SW 1271 (cell line): ENCODE results near the gene SIGLEC1.
A peak's percentile ranks its signal among the peaks of the same experiment; 100 is the strongest.

Experiments used
- DNase-seq, 2 experiments: peaks; one replicate each; lab custom pipeline; 2025; lab: John Stamatoyannopoulos, UW

SIGLEC1 gene

DNA sequence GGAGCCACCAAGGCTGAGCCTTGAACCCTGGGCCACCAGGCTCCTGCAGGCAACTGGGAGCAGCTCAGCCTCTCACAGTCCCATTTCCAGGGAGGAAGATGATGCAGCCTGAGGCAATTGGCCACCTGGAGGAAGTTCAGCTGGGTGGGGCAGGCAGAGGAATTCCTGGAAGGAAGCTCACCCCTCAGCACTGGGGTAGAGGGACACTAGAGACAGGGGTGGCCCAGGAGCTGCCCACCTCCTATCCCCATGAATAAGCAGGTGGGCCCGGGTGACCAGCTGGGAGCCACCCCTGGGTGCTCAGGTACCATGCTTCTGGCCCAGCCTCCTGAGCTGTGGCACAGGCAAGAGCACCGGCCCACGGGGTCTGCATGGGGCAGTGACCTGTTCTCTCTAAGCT, 16.5 kb upstream of the SIGLEC1 start:
- DNase-seq = no peak

DNA sequence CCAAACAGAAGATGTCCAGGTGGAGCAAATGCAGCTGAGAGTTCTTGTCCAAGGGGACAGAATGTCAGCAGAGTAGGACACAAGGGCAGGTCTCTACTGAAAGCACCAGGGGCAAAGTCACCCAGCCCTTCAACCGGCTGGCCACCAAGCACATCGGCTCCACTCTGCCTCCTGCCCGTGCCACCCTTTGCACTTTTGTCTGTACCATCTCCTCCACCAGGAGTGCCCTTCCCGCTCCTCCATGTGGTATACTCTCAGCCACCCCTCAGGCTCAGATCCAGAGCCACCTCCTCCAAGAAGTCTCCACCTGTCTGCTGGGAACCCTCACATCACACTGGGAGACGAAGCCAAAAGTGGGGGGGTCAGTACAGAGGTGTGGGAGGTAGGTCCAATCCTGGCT, 16.0 kb upstream of the SIGLEC1 start:
- DNase-seq = no peak

DNA sequence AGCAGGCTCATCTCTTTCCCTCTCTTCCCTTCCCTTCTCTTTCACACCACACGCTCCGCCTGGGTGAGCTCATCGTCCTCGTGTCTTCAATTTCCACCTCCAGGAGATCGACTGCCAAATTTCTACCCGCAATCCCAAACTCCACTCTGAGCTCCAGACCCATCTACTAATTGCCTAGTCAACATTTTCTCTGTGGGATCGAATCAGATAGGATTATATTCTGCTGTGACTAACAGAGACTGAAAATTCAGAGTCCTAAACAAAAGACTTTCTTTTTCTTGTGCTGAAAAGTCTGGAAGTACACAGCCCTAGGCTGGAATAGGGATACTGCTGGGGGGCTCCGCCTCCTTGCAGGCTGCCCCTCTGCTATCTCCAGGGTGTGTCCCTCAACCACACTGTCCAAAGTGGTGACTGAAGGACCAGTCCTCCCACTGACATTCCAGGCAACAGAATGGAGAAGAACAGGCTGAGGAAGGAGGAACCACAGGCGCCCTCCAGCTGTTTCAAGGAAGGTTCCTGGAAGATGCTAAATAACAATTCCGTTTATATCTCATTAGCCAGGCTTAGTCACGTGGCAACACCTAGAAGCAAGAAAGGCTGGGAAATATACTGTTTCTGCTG, 15.1 kb upstream of the SIGLEC1 start:
- no peak for DNase-seq

DNA sequence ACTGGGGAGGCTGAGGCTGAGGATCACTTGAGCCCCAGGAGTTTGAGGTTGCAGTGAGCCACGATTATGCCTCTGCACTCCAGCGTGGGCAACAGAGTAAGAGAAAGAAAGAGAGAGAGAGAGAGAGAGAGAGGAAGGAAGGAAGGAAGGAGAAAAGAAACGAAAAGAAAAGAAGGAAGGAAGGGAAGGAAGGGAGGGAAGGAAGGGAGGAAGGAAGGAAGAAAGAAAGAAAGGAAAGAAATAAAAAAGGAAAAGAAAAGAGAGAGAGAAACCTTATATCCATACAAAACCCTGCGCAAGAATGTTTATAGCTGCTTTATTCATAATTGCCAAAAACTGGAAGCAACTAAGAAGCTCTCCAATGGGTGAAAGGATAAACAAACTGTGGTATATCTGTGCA, 12.0 kb upstream of the SIGLEC1 start:
- DNase-seq = no peak

DNA sequence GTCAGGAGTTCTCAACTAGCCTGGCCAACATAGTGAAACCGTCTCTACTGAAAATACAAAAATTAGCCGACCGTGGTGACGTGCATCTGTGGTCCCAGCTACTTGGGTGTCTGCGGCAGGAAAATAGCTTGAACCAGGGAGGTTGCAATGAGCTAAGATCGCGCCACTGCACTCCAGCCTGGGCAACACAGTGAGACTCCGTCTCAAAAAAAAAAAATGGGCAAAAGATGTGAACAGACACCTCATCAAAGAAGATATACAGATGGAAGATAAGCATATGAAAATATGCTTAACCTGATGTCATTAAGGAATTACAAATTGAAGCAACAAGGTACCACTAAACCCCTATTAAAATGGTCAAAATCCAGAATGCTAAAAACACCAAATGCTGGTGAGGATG, 10.9 kb upstream of the SIGLEC1 start:
- no peak for DNase-seq

- DNase-seq = no peak
Observed at GRCh38 chr20:3721912-3722311, 9.5 kb upstream of the SIGLEC1 start.

- DNase-seq = no peak
Observed at GRCh38 chr20:3720626-3721025, 8.2 kb upstream of the SIGLEC1 start.

- DNase-seq = no peak
Observed at GRCh38 chr20:3720068-3720467, 7.7 kb upstream of the SIGLEC1 start.

DNA sequence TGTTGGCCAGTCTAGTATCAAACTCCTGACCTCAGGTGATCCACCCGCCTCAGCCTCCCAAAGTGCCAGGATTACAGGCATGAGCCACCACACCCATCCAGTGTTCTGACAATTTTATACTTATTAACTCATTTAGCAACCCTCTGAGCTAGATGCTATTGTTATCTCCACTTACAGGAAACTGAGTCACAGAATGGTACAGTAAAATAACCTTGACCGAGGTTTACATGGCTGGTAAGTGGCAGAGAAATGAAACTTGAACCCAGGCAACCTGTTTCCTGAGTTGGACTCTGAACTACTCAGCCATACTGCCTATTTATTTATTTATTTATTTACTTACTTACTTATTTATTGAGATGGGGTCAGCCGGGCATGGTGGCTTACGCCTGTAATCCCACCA, 6.6 kb upstream of the SIGLEC1 start:
- no peak for DNase-seq

DNA sequence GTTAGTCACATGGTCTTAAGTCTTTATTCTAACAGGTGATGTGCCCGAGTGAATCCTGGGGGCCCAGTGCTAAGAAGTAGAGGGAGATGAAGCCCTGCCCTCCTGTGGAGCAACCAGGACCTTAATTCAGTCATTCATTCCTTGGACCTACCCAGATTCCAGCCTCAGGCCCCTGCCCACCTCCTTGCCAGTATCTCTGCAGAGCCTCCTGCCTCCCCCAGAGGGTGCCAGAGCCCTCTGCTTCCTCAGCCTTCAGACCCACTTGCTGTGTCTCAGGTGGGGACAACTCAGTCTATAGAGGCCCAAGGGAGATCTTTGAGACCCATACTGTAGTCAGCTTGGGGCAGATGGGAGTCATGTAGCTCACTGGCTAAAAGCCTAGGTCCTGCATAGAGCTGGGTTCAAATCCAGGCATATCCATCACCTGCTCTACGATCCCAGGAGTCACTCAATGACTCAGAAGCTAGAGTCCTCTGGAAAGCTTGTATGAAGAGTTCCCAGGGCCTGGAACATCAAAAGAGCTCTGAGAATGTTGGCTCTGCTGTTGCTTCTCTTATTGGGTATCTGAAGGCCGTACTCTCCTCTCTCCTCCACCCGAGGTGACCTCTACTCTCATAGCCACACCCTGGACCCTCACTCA, 3.9 kb upstream of the SIGLEC1 start:
- peak in 1 of 2 experiments; percentile 59 for DNase-seq

DNA sequence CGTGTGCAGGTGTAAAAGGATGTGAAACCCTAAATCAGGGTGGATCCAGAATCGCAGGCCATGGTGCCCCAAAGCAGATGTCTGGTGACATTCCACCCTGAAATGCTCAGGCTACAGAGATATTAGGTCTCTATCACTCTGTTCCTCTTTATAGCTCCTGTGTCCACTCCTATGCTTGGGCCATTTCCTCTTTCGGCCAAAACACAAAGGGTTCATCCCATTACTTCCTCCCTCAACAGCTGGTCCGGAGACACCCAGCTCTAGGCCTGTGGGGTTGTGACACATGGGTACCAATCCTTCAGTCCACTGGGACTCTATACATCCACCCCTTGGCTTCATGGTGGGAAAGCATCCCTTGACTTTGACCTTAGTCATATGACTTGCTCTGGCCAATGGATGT, 1.7 kb upstream of the SIGLEC1 start:
- no peak for DNase-seq

DNA sequence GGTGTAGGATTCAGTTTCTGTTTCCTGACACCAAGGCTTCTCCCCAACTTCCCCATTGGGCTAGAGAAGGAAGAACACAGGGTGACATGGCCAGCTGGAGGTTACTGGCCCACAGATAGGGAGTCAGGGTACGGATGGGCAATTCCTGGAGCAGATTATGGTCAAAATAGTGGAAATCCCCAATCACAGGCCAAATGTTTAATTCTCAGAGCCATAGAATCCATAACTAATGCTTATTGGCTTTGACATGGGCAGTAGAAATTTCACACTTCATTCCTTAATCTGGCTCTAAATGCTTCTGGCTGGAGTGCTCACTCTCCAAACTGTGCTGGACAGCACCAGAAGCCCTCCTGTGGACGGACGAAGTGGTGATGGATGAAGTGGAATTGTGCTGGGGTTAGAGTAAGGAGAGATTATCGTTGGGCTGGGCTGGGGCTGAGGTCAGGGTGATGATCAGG, 887 bp downstream of the SIGLEC1 start:
- no peak for DNase-seq

GRCh38 chr20:3710703-3711483, 1.5 kb downstream of the SIGLEC1 start:
- peak in 1 of 2 experiments; percentile 34 for DNase-seq

GRCh38 chr20:3710011-3710466, 2.4 kb downstream of the SIGLEC1 start:
- no peak for DNase-seq

- no peak for DNase-seq
Observed at GRCh38 chr20:3707508-3707899, 4.9 kb downstream of the SIGLEC1 start.

- no peak for DNase-seq
Observed at GRCh38 chr20:3706774-3707507, 5.5 kb downstream of the SIGLEC1 start.

- no peak for DNase-seq
Observed at GRCh38 chr20:3705970-3706739, 6.2 kb downstream of the SIGLEC1 start.

DNA sequence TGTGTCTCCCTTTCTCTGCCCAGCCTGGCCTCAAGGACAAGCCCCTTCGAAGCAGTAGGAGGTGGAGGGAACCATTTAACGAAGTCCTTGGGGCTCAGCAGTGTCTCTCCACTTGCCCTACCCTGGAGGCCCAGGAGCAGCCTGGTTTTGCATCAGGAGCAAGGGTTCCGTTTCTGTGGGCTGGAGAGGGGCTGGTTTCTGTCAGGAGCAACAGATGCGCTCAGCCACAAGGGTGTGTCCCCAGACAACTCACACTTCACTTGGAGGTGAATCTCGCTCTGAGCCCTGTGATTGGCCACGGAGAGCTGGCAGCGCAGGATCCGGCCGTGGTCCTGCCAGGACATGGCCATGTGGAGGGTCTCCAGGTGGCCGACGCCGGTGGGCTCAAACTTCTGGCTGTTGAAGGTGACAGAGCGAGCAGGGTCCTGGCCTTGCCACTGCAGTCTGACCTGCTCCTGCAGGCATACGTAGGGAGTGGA, 6.9 kb downstream of the SIGLEC1 start:
- DNase-seq = no peak

- no peak for DNase-seq
Observed at GRCh38 chr20:3704087-3704486, 8.3 kb downstream of the SIGLEC1 start.

- DNase-seq = no peak
Observed at GRCh38 chr20:3702611-3703391, 9.6 kb downstream of the SIGLEC1 start.
